Measurements from ENCODE around the gene NLRX1. TPM values are rescaled to one million over a fixed set of nuclear protein-coding genes. Genes with fewer than 3 reads are reported as not detected.
"Not testable (repeated sequence)": the region's sequence is repeated elsewhere in the genome, so short reads cannot be mapped to it uniquely, and the experiment has no call there.

NLRX1 gene
- total RNA-seq, 1 experiment from 2014 or later = 25.2 TPM

DNA sequence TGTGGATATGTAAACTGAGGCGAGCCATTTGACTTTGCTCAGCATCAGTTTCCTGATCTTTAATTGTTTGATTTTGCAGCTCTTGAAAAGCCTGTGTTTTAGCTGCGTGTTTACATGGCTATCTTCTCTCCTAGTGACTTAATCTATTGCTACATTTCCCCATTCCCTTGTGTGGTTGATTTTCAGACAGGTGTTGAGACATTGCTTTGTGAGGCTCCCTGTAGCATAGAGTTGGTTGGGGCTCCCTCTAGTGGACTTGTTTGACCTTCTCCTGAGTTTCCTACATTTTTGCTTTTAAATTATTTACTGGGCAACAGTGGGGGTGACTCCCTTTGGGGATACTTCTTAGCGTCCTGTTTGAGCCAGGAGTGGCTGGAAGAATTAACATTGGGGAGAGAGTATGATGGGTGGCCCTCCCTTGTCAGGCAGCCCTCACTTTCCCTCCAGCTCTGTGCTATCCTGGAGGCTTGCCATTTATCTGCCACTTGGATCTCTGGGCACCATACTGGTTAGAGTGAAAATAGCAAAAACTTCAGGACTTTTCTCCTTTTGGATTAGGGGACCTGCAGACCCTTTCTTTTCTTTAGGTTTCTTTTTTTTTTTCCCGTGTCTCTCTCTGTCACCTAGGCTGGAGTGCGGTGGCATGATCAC lies 28.4 kb downstream of the NLRX1 start:
- ATAC-seq = peak; percentile 92
- no peaks in the 10 kb centered on the region for H3K4me1 ChIP-seq (ENCODE audit: control insufficient read depth, insufficient read depth, low read length)
- H3K27ac ChIP-seq (ENCODE audit: low read length) = no peak overlapping the region
- H3K4me3 ChIP-seq (ENCODE audit: low read depth in 2 of 2, low read length in 2 of 2) = no peak overlapping the region
- H3K36me3 ChIP-seq (ENCODE audit: control insufficient read depth, insufficient read depth, low read length) = no peaks in the 10 kb centered on the region
- DNase-seq (ENCODE audit: low read depth, low spot score) = peak; percentile 80
- intact Hi-C loops (cut with micrococcal nuclease; ENCODE audit: unreplicated experiment) (loop anchor here (1.0 kb wide), 1 partner anchor 52 kb away; no protein-coding TSS in a partner anchor), in situ Hi-C loops (cut with HindIII; ENCODE audit: low pct_unique_long_range_greater_than_20kb, low sequenced_read_pairs) (no loop called here)
- H3K27me3 ChIP-seq (ENCODE audit: control insufficient read depth, insufficient read depth, low read length) = no peaks in the 10 kb centered on the region
- CTCF ChIA-PET = interaction anchor here (0.6 to 1.5 kb wide), 4 partner anchors 41 to 129 kb away, joined by 3 to 6 read pairs (median 3); no protein-coding TSS in a partner anchor
- TF ChIP-seq, protein P1, sequence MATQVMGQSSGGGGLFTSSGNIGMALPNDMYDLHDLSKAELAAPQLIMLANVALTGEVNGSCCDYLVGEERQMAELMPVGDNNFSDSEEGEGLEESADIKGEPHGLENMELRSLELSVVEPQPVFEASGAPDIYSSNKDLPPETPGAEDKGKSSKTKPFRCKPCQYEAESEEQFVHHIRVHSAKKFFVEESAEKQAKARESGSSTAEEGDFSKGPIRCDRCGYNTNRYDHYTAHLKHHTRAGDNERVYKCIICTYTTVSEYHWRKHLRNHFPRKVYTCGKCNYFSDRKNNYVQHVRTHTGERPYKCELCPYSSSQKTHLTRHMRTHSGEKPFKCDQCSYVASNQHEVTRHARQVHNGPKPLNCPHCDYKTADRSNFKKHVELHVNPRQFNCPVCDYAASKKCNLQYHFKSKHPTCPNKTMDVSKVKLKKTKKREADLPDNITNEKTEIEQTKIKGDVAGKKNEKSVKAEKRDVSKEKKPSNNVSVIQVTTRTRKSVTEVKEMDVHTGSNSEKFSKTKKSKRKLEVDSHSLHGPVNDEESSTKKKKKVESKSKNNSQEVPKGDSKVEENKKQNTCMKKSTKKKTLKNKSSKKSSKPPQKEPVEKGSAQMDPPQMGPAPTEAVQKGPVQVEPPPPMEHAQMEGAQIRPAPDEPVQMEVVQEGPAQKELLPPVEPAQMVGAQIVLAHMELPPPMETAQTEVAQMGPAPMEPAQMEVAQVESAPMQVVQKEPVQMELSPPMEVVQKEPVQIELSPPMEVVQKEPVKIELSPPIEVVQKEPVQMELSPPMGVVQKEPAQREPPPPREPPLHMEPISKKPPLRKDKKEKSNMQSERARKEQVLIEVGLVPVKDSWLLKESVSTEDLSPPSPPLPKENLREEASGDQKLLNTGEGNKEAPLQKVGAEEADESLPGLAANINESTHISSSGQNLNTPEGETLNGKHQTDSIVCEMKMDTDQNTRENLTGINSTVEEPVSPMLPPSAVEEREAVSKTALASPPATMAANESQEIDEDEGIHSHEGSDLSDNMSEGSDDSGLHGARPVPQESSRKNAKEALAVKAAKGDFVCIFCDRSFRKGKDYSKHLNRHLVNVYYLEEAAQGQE (IDR thresholded peaks at IDR 0.05; ENCODE audit: insufficient read depth in 1 of 2, low read depth in 2 of 2, low read length in 1 of 2) = no peak
- TF ChIP-seq, protein P2, sequence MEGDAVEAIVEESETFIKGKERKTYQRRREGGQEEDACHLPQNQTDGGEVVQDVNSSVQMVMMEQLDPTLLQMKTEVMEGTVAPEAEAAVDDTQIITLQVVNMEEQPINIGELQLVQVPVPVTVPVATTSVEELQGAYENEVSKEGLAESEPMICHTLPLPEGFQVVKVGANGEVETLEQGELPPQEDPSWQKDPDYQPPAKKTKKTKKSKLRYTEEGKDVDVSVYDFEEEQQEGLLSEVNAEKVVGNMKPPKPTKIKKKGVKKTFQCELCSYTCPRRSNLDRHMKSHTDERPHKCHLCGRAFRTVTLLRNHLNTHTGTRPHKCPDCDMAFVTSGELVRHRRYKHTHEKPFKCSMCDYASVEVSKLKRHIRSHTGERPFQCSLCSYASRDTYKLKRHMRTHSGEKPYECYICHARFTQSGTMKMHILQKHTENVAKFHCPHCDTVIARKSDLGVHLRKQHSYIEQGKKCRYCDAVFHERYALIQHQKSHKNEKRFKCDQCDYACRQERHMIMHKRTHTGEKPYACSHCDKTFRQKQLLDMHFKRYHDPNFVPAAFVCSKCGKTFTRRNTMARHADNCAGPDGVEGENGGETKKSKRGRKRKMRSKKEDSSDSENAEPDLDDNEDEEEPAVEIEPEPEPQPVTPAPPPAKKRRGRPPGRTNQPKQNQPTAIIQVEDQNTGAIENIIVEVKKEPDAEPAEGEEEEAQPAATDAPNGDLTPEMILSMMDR (IDR thresholded peaks at IDR 0.05) = peak; percentile 94
- POLR2A ChIA-PET = interaction anchor here (0.6 to 0.7 kb wide), 5 partner anchors 12 to 202 kb away, joined by 3 to 7 read pairs (median 3); no protein-coding TSS in a partner anchor
- BruUV-seq (replicated peaks) = no TSS peak
- H3K9me3 ChIP-seq (ENCODE audit: control insufficient read depth, insufficient read depth, low read depth, low read length) = no peaks in the 10 kb centered on the region

DNA sequence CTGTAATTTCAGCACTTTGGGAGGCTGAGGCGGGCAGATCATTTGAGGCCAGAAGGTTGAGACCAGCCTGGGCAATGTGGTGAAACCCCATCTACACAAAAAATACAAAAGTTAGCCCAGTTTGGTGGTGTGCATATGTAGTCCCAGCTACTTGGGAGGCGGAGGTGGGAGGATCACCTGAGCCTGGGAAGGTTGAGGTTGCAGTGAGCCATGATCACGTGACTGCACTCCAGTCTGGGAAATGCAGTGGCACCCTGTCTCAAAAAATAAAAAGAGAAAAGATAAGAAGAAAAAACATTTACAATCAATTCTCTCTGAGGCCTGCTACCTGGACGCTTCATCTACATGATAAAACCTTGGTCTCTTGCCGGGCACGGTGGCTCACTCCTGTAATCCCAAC lies 30.4 kb downstream of the NLRX1 start:
- Histone ChIP-seq H3K4me3 (ENCODE audit: low read depth in 2 of 2, low read length in 2 of 2) (no peak overlapping the region), H3K36me3 (ENCODE audit: control insufficient read depth, insufficient read depth, low read length) (no peaks in the 10 kb centered on the region), H3K4me1 (ENCODE audit: control insufficient read depth, insufficient read depth, low read length) (no peaks in the 10 kb centered on the region), H3K27ac (ENCODE audit: low read length) (no peak overlapping the region), H3K27me3 (ENCODE audit: control insufficient read depth, insufficient read depth, low read length) (no peaks in the 10 kb centered on the region), H3K9me3 (ENCODE audit: control insufficient read depth, insufficient read depth, low read depth, low read length) (no peaks in the 10 kb centered on the region)
- DNase-seq (ENCODE audit: low read depth, low spot score) (no peak), ATAC-seq (no peak)
- intact Hi-C loops (cut with micrococcal nuclease; ENCODE audit: unreplicated experiment) (no loop called here), in situ Hi-C loops (cut with HindIII; ENCODE audit: low pct_unique_long_range_greater_than_20kb, low sequenced_read_pairs) (no loop called here)
- no TSS peak for BruUV-seq (replicated peaks)
- POLR2A ChIA-PET = no interaction called here
- CTCF ChIA-PET = no interaction called here
- no peak for TF ChIP-seq POLR2AphosphoS5 (IDR thresholded peaks at IDR 0.05; ENCODE audit: low read depth, low read length)
- no peak for TF ChIP-seq SIN3A (IDR thresholded peaks at IDR 0.05; ENCODE audit: borderline replicate concordance, insufficient read depth, low read depth, low read length)
- TF ChIP-seq, protein P2 (IDR thresholded peaks at IDR 0.05) = no peak
- TF ChIP-seq, protein P1 (IDR thresholded peaks at IDR 0.05; ENCODE audit: insufficient read depth in 1 of 2, low read depth in 2 of 2, low read length in 1 of 2) = no peak

DNA sequence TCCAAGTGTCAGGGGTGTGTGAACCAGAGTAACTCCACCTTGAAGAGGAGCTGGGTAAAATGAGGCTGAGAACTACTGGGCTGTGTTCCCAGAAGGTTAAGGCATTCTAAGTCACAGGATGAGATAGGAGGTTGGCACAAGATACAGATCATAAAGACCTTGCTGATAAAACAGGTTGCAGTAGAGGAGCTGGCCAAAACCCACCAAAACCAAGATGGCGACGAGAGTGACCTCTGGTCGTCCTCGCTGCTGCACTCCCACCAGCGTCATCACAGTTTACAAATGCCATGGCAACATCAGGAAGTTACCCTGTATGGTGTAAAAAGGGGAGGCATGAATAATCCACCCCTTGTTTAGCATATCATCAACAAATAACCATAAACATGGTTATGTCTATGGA lies 32.7 kb downstream of the NLRX1 start:
- CTCF ChIA-PET; H3K4me1 ChIP-seq (ENCODE audit: control insufficient read depth, insufficient read depth, low read length); ATAC-seq; H3K27ac ChIP-seq (ENCODE audit: low read length); BruUV-seq (replicated peaks); in situ Hi-C loops (cut with HindIII; ENCODE audit: low pct_unique_long_range_greater_than_20kb, low sequenced_read_pairs); H3K4me3 ChIP-seq (ENCODE audit: low read depth in 2 of 2, low read length in 2 of 2); H3K36me3 ChIP-seq (ENCODE audit: control insufficient read depth, insufficient read depth, low read length); POLR2A ChIA-PET; DNase-seq (ENCODE audit: low read depth, low spot score); H3K27me3 ChIP-seq (ENCODE audit: control insufficient read depth, insufficient read depth, low read length); intact Hi-C loops (cut with micrococcal nuclease; ENCODE audit: unreplicated experiment); H3K9me3 ChIP-seq (ENCODE audit: control insufficient read depth, insufficient read depth, low read depth, low read length): not testable (repeated sequence)

Data from Panc1 (cell line).